HEK293 (cell line): ENCODE results near the gene BCKDHB.

Experiments used
- KLF9 ChIP-seq: fragments of 450-650 bp; formaldehyde crosslinking; IDR thresholded peaks from 2 replicates; pipeline ENCODE4 v1.5.1; 2016; ENCODE audit warnings: missing biosample characterization, missing genetic modification characterization, low read depth
- OVOL3 ChIP-seq: fragments of 450-650 bp; formaldehyde crosslinking; IDR thresholded peaks from 2 replicates; pipeline ENCODE4 v1.5.1; 2016; ENCODE audit warnings: missing biosample characterization, missing genetic modification characterization
- ZBTB1 ChIP-seq: fragments of 450-650 bp; formaldehyde crosslinking; IDR thresholded peaks from 2 replicates; pipeline ENCODE4 v1.5.1; 2016; ENCODE audit warnings: missing biosample characterization, missing genetic modification characterization
- ZBTB7A ChIP-seq: fragments of 450-650 bp; formaldehyde crosslinking; IDR thresholded peaks from 2 replicates; pipeline ENCODE4 v1.5.1; 2016; ENCODE audit warnings: low read depth, missing biosample characterization, missing genetic modification characterization
- ZNF239 ChIP-seq: fragments of 450-650 bp; formaldehyde crosslinking; IDR thresholded peaks from 2 replicates; pipeline ENCODE4 v1.5.1; 2016; ENCODE audit warnings: missing biosample characterization, missing genetic modification characterization
- ZNF558 ChIP-seq: fragments of 450-650 bp; formaldehyde crosslinking; IDR thresholded peaks from 2 replicates; pipeline ENCODE4 v1.5.1; 2016; ENCODE audit warnings: missing biosample characterization, missing genetic modification characterization
- ZNF571 ChIP-seq: fragments of 450-650 bp; formaldehyde crosslinking; IDR thresholded peaks from 2 replicates; pipeline ENCODE4 v1.5.0; 2017; ENCODE audit warnings: missing biosample characterization, missing genetic modification characterization
- ZNF664 ChIP-seq: fragments of 450-650 bp; formaldehyde crosslinking; IDR thresholded peaks from 2 replicates; pipeline ENCODE4 v1.5.1; 2016; ENCODE audit warnings: missing biosample characterization, missing genetic modification characterization
- ZNF677 ChIP-seq: fragments of 450-650 bp; IDR thresholded peaks from 2 replicates; pipeline ENCODE4 v1.5.0; 2018; ENCODE audit warnings: missing biosample characterization, mild to moderate bottlenecking, missing genetic modification characterization, moderate library complexity
- TF ChIP-seq, protein P1 (sequence below): fragments of 450-650 bp; formaldehyde crosslinking; IDR thresholded peaks from 2 replicates; pipeline ENCODE4 v1.5.1; 2016; ENCODE audit warnings: missing biosample characterization, missing genetic modification characterization
- TF ChIP-seq, protein P2 (sequence below): fragments of 450-650 bp; formaldehyde crosslinking; IDR thresholded peaks from 2 replicates; pipeline ENCODE4 v1.5.1; 2016; ENCODE audit warnings: missing biosample characterization, missing genetic modification characterization
- TF ChIP-seq, protein P3 (sequence below): fragments of 450-650 bp; formaldehyde crosslinking; IDR thresholded peaks from 2 replicates; pipeline ENCODE4 v1.5.1; 2016; ENCODE audit warnings: missing biosample characterization, missing genetic modification characterization
- TF ChIP-seq, protein P4 (sequence below): fragments of 450-650 bp; formaldehyde crosslinking; IDR thresholded peaks from 2 replicates; pipeline ENCODE4 v1.5.1; 2017; ENCODE audit warnings: missing biosample characterization, missing genetic modification characterization
- TF ChIP-seq, protein P5 (sequence below): fragments of 450-650 bp; formaldehyde crosslinking; optimal IDR thresholded peaks from 2 replicates; pipeline ENCODE3; 2016; ENCODE audit warnings: missing biosample characterization, mild to moderate bottlenecking, missing genetic modification characterization

DNA sequence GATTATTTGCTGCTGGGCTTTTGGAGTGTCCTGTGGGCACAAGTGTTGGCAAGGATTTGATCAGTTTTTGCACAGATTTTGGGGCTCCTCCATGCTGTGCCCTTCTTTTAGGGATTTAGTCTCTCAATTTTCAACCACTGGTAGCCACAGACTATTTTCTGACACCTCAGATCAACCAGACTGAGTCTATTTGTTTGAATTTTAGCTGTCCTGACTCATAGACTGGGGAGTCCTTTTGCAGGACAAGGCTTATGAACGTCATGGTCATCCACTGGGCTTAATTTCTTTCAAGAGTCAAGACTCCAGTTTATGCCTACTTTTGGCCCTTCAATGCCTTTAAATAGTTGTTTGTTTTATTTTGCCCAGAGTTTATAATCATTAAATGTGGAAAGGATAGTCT lies 59.3 kb downstream of the BCKDHB start:
- TF ChIP-seq, protein P1, sequence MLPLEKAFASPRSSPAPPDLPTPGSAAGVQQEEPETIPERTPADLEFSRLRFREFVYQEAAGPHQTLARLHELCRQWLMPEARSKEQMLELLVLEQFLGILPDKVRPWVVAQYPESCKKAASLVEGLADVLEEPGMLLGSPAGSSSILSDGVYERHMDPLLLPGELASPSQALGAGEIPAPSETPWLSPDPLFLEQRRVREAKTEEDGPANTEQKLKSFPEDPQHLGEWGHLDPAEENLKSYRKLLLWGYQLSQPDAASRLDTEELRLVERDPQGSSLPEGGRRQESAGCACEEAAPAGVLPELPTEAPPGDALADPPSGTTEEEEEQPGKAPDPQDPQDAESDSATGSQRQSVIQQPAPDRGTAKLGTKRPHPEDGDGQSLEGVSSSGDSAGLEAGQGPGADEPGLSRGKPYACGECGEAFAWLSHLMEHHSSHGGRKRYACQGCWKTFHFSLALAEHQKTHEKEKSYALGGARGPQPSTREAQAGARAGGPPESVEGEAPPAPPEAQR (tag by site-specific recombination): no peak
- TF ChIP-seq, protein P2, sequence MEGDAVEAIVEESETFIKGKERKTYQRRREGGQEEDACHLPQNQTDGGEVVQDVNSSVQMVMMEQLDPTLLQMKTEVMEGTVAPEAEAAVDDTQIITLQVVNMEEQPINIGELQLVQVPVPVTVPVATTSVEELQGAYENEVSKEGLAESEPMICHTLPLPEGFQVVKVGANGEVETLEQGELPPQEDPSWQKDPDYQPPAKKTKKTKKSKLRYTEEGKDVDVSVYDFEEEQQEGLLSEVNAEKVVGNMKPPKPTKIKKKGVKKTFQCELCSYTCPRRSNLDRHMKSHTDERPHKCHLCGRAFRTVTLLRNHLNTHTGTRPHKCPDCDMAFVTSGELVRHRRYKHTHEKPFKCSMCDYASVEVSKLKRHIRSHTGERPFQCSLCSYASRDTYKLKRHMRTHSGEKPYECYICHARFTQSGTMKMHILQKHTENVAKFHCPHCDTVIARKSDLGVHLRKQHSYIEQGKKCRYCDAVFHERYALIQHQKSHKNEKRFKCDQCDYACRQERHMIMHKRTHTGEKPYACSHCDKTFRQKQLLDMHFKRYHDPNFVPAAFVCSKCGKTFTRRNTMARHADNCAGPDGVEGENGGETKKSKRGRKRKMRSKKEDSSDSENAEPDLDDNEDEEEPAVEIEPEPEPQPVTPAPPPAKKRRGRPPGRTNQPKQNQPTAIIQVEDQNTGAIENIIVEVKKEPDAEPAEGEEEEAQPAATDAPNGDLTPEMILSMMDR (tag by site-specific recombination): no peak
- no peak for TF ChIP-seq ZNF239 (tag by site-specific recombination)
- TF ChIP-seq, protein P3, sequence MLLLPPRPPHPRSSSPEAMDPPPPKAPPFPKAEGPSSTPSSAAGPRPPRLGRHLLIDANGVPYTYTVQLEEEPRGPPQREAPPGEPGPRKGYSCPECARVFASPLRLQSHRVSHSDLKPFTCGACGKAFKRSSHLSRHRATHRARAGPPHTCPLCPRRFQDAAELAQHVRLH (tag by site-specific recombination): no peak
- no peak for TF ChIP-seq ZNF558 (tag by site-specific recombination)
- TF ChIP-seq OVOL3 (tag by site-specific recombination): no peak
- TF ChIP-seq ZBTB7A (tag by site-specific recombination): no peak
- TF ChIP-seq KLF9: no peak
- no peak for TF ChIP-seq ZBTB1 (tag by site-specific recombination)
- TF ChIP-seq, protein P4, sequence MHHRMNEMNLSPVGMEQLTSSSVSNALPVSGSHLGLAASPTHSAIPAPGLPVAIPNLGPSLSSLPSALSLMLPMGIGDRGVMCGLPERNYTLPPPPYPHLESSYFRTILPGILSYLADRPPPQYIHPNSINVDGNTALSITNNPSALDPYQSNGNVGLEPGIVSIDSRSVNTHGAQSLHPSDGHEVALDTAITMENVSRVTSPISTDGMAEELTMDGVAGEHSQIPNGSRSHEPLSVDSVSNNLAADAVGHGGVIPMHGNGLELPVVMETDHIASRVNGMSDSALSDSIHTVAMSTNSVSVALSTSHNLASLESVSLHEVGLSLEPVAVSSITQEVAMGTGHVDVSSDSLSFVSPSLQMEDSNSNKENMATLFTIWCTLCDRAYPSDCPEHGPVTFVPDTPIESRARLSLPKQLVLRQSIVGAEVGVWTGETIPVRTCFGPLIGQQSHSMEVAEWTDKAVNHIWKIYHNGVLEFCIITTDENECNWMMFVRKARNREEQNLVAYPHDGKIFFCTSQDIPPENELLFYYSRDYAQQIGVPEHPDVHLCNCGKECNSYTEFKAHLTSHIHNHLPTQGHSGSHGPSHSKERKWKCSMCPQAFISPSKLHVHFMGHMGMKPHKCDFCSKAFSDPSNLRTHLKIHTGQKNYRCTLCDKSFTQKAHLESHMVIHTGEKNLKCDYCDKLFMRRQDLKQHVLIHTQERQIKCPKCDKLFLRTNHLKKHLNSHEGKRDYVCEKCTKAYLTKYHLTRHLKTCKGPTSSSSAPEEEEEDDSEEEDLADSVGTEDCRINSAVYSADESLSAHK (tag by site-specific recombination): no peak
- no peak for TF ChIP-seq ZNF664 (tag by site-specific recombination)
- TF ChIP-seq ZNF677 (tag by site-specific recombination): no peak
- TF ChIP-seq ZNF571 (tag by site-specific recombination): no peak
- TF ChIP-seq, protein P5, sequence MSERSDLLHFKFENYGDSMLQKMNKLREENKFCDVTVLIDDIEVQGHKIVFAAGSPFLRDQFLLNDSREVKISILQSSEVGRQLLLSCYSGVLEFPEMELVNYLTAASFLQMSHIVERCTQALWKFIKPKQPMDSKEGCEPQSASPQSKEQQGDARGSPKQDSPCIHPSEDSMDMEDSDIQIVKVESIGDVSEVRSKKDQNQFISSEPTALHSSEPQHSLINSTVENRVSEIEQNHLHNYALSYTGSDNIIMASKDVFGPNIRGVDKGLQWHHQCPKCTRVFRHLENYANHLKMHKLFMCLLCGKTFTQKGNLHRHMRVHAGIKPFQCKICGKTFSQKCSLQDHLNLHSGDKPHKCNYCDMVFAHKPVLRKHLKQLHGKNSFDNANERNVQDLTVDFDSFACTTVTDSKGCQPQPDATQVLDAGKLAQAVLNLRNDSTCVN: no peak
